PC-9 (cell line): ENCODE results near the gene SORCS2. TPM values are rescaled to one million over a fixed set of nuclear protein-coding genes. Genes with fewer than 3 reads are reported as not detected.

ENCODE experiments used
- BruUV-seq: library from RNA; stranded (reverse); fragments of 400-500 nt; replicated peaks from 2 replicates; lab custom pipeline; 2021; lab: Mats Ljungman, UMichigan
- CTCF ChIA-PET: fragments of 300-600 bp; sonication (Branson Sonifier 250); formaldehyde crosslinking; loops from one replicate; lab custom pipeline; 2022; ENCODE audit warnings: antibody characterized with exemption; lab: Charles Lee
- POLR2A ChIA-PET: fragments of 300-600 bp; sonication (Branson Sonifier 250); formaldehyde crosslinking; loops from one replicate; lab custom pipeline; 2022; ENCODE audit warnings: antibody characterized with exemption; ENCODE audit not compliant: unreplicated experiment; lab: Charles Lee
- DNase-seq, 2 experiments: peaks; one replicate each; pipeline versions ENCODE4 v3.0.0 to v3.0.0-alpha.2; 2015 to 2022; ENCODE audit warnings: mixed read lengths in 1 of 2
- H2AFZ ChIP-seq: fragments of 200-600 bp; sonication (generic); 2 replicates; pipeline ENCODE4 v1.8.1; 2017; ENCODE audit warnings: antibody characterized with exemption
- H3F3A ChIP-seq: fragments of 200-600 bp; sonication (generic); 2 replicates; pipeline ENCODE4 v1.8.1; 2017; ENCODE audit warnings: antibody characterized with exemption, mild to moderate bottlenecking, low read depth; ENCODE audit not compliant: insufficient read depth
- H3K27ac ChIP-seq: fragments of 200-600 bp; sonication (generic); 2 replicates; pipeline ENCODE4 v1.6.1; 2016; ENCODE audit warnings: mixed run types
- H3K27me3 ChIP-seq: fragments of 200-600 bp; sonication (generic); 2 replicates; pipeline ENCODE4 v1.6.1; 2016; ENCODE audit warnings: low read depth, mixed run types; ENCODE audit not compliant: insufficient read depth
- H3K36me3 ChIP-seq: fragments of 200-600 bp; sonication (generic); 2 replicates; pipeline ENCODE4 v1.6.1; 2016; ENCODE audit warnings: low read depth, mixed run types
- H3K4me1 ChIP-seq: fragments of 200-600 bp; sonication (generic); replicated peaks from 2 replicates; pipeline ENCODE4 v1.6.1; 2016; ENCODE audit warnings: mixed run types; ENCODE audit not compliant: insufficient read depth
- H3K4me2 ChIP-seq: fragments of 200-600 bp; sonication (generic); 2 replicates; pipeline ENCODE4 v1.6.1; 2017; ENCODE audit warnings: mixed run types
- H3K4me3 ChIP-seq: fragments of 200-600 bp; sonication (generic); 2 replicates; pipeline ENCODE4 v1.6.1; 2016; ENCODE audit warnings: mixed run types
- H3K79me2 ChIP-seq: fragments of 200-600 bp; sonication (generic); 2 replicates; pipeline ENCODE4 v1.6.1; 2017; ENCODE audit warnings: low read depth, mixed run types
- H3K9me2 ChIP-seq: fragments of 200-600 bp; sonication (generic); 2 replicates; pipeline ENCODE4 v1.8.1; 2017; ENCODE audit warnings: mild to moderate bottlenecking; ENCODE audit not compliant: insufficient read depth
- H3K9me3 ChIP-seq: fragments of 200-600 bp; sonication (generic); 2 replicates; pipeline ENCODE4 v1.8.1; 2016; ENCODE audit warnings: low read depth; ENCODE audit not compliant: insufficient read depth
- H4K20me1 ChIP-seq: fragments of 200-600 bp; sonication (generic); 2 replicates; pipeline ENCODE4 v1.8.1; 2017; ENCODE audit not compliant: insufficient read depth
- EZH2 ChIP-seq: fragments of 200-600 bp; sonication (generic); IDR thresholded peaks from 2 replicates; pipeline ENCODE4 v1.8.0; 2017; ENCODE audit warnings: antibody characterized with exemption, low read depth
- intact Hi-C: fragments of 100-400 bp; cut with micrococcal nuclease; formaldehyde crosslinking; loops from one replicate; pipeline ENCODE4 v1.10.0; 2022; ENCODE audit not compliant: unreplicated experiment
- total RNA-seq: library from RNA; stranded (reverse); gene quantifications from 2 replicates; pipeline ENCODE4 v1.2.3, GENCODE V29; 2021
- TF ChIP-seq, protein P1 (sequence below): fragments of 200-600 bp; sonication (generic); conservative IDR thresholded peaks from 2 replicates; pipeline ENCODE4 v1.6.1; 2017; ENCODE audit warnings: mixed run types, antibody characterized with exemption, mild to moderate bottlenecking, moderate library complexity

SORCS2 gene
- total RNA-seq, 1 experiment from 2014 or later = 25.8 TPM

- peaks cover 1% of the 10 kb centered on the region for H3K4me1 ChIP-seq
- H3K9me3 ChIP-seq = no peaks in the 10 kb centered on the region
- no peak for DNase-seq
- no peaks in the 10 kb centered on the region for H3F3A ChIP-seq
- intact Hi-C loops = no loop called here
- no peaks in the 10 kb centered on the region for H4K20me1 ChIP-seq
- H3K36me3 ChIP-seq = no peaks in the 10 kb centered on the region
- no peak overlapping the region for H3K27ac ChIP-seq
- CTCF ChIA-PET = interaction anchor here (0.6 kb wide), 1 partner anchor 1381 kb away, joined by 3 read pairs; no protein-coding TSS in a partner anchor
- no peaks in the 10 kb centered on the region for H3K27me3 ChIP-seq
- BruUV-seq = no TSS peak
- no peak for TF ChIP-seq EZH2
- TF ChIP-seq, protein P1, sequence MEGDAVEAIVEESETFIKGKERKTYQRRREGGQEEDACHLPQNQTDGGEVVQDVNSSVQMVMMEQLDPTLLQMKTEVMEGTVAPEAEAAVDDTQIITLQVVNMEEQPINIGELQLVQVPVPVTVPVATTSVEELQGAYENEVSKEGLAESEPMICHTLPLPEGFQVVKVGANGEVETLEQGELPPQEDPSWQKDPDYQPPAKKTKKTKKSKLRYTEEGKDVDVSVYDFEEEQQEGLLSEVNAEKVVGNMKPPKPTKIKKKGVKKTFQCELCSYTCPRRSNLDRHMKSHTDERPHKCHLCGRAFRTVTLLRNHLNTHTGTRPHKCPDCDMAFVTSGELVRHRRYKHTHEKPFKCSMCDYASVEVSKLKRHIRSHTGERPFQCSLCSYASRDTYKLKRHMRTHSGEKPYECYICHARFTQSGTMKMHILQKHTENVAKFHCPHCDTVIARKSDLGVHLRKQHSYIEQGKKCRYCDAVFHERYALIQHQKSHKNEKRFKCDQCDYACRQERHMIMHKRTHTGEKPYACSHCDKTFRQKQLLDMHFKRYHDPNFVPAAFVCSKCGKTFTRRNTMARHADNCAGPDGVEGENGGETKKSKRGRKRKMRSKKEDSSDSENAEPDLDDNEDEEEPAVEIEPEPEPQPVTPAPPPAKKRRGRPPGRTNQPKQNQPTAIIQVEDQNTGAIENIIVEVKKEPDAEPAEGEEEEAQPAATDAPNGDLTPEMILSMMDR = no peak
- POLR2A ChIA-PET = interaction anchor here (0.6 kb wide), 1 partner anchor 624 kb away, joined by 4 read pairs; no protein-coding TSS in a partner anchor
- H3K9me2 ChIP-seq = no peaks in the 10 kb centered on the region
- H3K4me2 ChIP-seq = no peak overlapping the region
- no peak overlapping the region for H3K4me3 ChIP-seq
- H3K79me2 ChIP-seq = no peaks in the 10 kb centered on the region
- H2AFZ ChIP-seq = no peak overlapping the region
Measured at GRCh38 chr4:7256984-7257810, 64.9 kb downstream of the SORCS2 start.

- Histone ChIP-seq H3K27me3 (no peaks in the 10 kb centered on the region), H3K4me2 (no peak overlapping the region), H3K9me2 (no peaks in the 10 kb centered on the region), H3K4me1 (peaks cover 18% of the 10 kb centered on the region), H3K79me2 (no peaks in the 10 kb centered on the region), H4K20me1 (no peaks in the 10 kb centered on the region), H3F3A (peaks cover 15% of the 10 kb centered on the region), H3K27ac (no peak overlapping the region), H3K9me3 (no peaks in the 10 kb centered on the region), H3K4me3 (no peak overlapping the region), H3K36me3 (no peaks in the 10 kb centered on the region), H2AFZ (no peak overlapping the region)
- TF ChIP-seq, protein P1 = no peak
- no peak for TF ChIP-seq EZH2
- intact Hi-C loops = no loop called here
- ChIA-PET POLR2A (interaction anchor here (0.7 kb wide), 1 partner anchor 110 kb away, joined by 3 read pairs; no protein-coding TSS in a partner anchor), CTCF (no interaction called here)
- no peak for DNase-seq
- BruUV-seq = no TSS peak
Measured at GRCh38 chr4:7259039-7259438, 66.7 kb downstream of the SORCS2 start.

DNA sequence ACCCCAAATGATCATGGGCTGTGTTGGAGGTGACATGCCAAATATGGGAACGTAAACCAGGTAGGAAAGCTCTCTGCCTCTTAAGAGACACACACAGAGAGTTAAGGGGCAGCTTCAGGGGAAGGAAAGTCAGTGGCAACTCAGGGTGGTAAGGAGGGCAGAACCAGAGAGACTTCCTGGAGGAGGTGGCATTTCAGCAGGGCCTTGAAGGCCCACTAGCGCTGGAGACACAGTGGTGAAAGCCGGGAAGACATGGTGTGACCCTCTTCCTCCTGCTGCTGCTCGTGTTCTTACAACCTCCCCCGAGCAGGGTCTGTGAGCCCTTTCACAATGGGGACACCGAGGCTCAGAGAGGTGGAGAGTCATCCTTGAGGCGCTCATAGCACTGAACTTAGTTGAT, 68.2 kb downstream of the SORCS2 start:
- no peaks in the 10 kb centered on the region for H4K20me1 ChIP-seq
- BruUV-seq = no TSS peak
- DNase-seq = no peak
- CTCF ChIA-PET = no interaction called here
- intact Hi-C loops = no loop called here
- POLR2A ChIA-PET = no interaction called here
- H3K9me3 ChIP-seq = no peaks in the 10 kb centered on the region
- H2AFZ ChIP-seq = no peak overlapping the region
- H3K9me2 ChIP-seq = no peaks in the 10 kb centered on the region
- no peak for TF ChIP-seq EZH2
- TF ChIP-seq, protein P1 = no peak
- no peaks in the 10 kb centered on the region for H3K79me2 ChIP-seq
- H3K4me3 ChIP-seq = no peak overlapping the region
- H3F3A ChIP-seq = peaks cover 20% of the 10 kb centered on the region
- H3K27me3 ChIP-seq = no peaks in the 10 kb centered on the region
- H3K36me3 ChIP-seq = no peaks in the 10 kb centered on the region
- peaks cover 21% of the 10 kb centered on the region for H3K4me1 ChIP-seq
- H3K4me2 ChIP-seq = no peak overlapping the region
- H3K27ac ChIP-seq = no peak overlapping the region
